Stimulated activated CD4-positive, alpha-beta T cell treated with anti-CD3 and anti-CD28 coated beads, Interleukin-1b, Interleukin-23, amount 100 ng/mL, for 4 hours (primary cell): ENCODE measurements around the gene LAMTOR2.
"Not testable (repeated sequence)": the region's sequence is repeated elsewhere in the genome, so short reads cannot be mapped to it uniquely, and the experiment has no call there.

Experiments used
- DNase-seq, 2 donors: peaks; one replicate each; pipeline ENCODE4 v3.0.0-alpha.2; 2020; ENCODE audit warnings: low read depth in 2 of 2

The LAMTOR2 gene

DNA sequence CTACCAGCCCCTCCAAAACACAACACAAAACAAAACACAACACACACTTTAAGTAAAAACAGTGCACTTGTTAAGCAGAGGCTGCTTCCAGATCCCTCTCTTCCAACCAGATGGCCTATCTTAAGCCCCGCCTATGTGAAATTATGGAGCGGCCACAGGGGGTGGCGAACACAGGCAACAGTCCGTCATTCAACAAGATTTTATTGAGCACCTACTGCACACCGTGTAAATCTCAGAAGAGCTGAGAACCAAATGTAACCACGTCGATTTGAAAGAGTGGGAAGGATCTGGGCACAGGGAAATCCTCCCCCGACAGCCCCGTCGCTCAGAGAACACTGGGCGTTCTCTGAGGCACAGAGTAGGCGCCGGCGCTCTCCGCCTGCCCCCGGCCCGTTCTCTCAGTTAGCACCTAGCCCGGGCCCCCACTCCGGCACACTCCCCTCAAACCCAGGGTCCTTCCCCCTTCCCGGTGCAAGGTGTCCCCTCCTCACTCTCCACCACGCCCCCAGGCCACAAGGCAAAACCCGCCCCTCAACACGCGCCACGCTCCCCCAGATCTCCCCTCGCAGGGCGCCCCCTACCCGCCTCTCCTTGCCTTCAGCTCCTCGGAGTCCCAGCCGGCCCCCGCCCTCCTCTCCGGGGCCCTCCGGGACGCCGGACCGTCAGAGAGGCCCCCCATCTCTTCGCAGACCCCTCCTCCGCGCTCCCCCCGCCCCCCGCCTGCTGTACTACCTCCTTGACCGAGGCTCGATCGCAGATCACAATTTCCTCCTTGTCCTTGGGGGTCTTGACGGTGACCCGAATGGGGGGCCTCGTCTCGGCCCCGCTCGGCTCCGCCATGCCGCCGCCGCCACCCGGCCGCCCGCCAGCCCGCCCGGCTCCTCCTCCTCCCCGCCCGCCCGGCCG lies 1.5 kb upstream of the LAMTOR2 start:
- DNase-seq: peak; percentile 61 to 62

DNA sequence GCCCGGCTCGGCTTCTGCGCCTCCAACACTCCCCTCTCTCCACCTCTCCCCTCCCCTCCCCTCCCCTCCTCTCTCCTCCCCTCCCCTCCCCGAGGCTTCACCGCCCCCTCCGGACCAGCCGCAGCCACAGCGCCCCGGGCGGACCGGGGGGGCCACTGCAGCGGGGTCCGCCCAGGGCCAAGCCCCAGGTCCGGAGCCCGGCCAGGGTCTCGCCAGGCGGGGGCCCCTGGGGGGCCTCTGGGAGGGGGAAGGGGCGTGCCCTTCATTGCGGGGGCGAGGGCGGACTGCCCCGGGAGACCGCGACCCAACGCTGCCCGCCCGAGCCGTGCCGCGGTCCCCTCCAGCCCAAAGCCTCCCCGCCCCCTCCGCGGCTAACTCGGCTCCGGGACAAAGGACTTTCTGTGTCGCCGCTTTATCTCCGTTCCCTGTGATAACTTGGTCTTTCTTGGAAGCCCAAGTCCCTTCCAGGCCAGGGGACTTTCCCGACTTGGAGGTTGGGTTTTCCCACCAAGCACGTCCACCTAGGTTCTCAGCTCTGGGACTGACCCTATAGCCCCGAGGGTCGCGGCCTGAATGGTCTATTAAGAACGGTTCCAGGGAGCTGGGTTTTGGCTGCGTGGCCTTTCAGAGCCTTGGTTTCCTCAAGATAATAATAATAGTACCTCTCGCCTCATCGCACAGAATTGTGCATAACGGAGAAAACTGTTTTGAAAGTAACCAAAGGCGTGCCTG lies 648 bp upstream of the LAMTOR2 start, which contains the start of gene UBQLN4:
TSS of gene UBQLN4 (minus strand) at position 31 of the 732 bp plus-strand sequence. CDS start 97 bp downstream, outside the sequence.
- DNase-seq: peak; percentile 81 to 83

DNA sequence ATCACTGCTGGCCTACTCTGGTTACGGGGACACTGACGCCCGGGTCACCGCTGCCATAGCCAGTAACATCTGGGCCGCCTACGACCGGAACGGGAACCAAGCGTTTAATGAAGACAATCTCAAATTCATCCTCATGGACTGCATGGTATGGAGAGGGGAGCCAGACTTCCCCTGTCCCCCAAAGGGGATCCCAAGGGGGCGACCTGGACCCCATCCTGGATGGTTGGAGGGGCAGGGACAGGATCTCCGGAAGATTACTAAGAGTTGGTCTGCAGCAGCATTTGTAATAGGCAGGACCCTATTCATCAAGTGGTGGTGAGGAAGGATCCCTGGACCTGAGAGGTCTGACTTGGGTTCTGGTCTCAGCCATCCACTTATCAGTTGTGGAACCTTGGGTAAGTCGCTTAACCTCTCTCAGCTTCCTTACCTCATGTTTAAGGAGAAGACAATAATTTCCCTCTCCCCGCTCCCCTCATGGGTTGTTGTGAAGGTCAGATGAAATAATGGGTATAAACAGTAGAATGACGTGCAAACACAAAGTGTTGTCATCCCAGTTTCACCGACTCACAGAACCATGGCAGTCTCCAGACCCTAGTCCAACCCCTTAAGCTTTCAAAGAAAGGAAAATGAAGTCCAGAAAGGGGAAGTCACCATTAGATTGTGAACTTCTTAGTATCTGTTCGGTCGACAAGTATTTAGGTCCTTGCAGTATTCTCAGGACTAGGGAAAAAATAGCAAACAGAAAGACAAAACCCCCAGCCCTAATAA lies 883 bp downstream of the LAMTOR2 start:
- DNase-seq: no peak

DNA sequence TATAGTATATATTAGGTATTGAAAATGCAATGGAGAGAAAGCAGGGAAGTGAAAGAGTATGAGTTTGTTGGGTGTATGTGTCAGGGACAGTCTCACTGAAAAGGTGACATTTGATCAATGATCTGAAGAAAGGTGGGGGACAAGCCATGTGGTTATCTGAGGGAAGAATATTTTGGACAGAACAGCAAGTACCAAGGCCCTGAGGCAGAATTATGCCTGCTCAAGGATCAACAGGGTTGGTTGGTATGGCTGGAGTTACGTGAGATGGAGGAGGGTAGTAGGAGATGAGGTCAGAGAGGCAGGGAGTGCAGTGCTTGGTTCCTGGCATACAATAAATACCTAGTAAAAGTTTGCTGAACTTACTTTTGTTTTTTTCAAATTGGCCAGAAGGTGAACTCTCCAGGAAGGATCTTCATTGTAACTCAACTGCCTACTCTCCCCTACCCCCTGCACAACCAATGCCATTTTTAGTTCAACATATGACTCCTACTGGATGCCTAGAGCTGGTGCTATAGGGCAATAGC lies 1.8 kb downstream of the LAMTOR2 start:
- DNase-seq: no peak

DNA sequence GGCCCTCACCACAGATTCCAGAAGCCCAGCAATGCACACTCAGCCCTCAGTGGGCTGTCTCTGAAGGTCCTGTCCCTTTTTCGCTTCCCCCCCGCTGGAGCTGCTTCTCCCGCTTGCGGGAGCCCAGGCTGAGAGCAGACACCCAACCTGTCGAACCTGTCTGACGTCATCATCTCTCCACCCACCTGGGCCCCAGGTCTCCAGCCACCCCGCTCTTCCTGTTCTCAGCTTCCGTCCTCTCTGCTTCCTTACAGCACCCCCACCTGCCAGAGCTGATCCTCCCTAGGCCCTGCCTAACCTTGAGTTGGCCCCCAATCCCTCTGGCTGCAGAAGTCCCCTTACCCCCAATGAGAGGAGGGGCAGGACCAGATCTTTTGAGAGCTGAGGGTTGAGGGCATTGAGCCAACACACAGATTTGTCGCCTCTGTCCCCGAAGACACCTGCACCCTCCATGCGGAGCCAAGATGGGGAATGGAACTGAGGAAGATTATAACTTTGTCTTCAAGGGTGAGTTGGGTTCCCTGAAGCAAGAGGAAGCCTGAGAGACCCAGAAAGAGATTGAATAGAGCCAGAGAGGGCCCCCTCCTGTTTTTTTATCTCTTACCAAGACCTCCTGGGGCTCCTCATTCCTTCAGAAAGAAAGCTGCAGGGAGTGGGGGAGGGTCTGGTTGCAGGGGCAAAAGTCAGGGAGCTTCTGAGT lies 6.5 kb downstream of the LAMTOR2 start, which contains the start of gene RAB25:
TSS of gene RAB25 (plus strand) at position 224 of the 700 bp plus-strand sequence. CDS start at position 465, 241 bp downstream.
- no peak for DNase-seq

DNA sequence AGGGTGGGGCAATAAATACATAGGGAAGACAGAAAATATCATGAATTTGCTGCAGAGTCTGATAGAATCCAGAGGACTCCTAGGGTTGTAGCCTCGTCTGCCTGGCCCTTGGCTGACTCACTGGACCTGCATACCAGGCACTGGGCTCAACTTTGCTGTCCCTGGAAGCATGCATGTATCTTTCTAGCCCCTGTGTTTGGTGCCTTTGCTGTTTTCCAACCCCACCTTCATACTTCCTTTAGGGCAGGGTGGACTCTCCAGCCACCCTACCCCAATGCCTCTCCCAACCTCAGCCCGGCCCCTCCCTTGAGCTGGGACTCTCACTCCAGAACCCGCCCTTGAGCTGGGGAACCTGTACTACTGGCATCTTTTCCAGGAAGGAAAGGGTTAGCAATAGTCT lies 7.6 kb downstream of the LAMTOR2 start:
- no peak for DNase-seq

GRCh38 chr1:156063997-156064285 lies 9.4 kb downstream of the LAMTOR2 start:
- no peak for DNase-seq

DNA sequence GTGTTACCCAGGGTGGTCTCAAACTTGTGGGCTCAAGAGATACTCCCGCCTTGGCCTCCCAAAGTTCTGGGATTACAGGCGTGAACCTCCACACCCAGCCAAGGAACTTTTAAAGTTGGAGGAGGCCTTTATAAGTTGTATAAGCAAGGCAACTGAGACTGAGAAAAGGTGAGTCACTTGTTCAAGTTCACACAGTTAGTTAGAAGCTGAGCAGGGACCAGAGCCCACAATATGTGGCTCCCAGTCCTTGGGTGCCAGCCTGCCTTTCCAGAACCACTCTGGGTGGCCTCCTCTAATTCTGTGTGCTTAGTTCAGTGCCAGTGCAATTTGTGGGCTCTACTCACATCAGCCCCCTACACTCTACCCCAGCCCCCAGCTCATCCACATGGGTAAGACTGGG lies 10.0 kb downstream of the LAMTOR2 start:
- DNase-seq: no peak

DNA sequence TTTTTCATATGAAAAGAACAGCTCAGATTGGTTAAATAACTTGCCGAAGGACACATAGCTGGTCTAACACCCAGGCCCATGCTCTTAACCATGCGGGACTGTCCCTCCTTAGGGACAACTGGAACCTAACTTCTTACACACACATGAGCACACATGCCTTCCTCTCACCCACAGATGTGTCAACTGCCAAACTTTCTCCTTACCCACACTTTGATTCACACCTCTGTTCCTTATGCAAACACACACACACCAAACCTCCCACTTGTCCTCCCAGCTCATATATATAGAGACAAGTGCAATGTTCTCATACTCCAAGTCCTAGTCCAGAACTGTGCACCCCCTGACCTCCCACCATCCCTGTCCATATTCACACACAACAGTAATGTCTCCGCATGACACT lies 10.6 kb downstream of the LAMTOR2 start:
- DNase-seq: no peak

- DNase-seq: no peak
Measured at GRCh38 chr1:156065871-156066270, 11.3 kb downstream of the LAMTOR2 start.

DNA sequence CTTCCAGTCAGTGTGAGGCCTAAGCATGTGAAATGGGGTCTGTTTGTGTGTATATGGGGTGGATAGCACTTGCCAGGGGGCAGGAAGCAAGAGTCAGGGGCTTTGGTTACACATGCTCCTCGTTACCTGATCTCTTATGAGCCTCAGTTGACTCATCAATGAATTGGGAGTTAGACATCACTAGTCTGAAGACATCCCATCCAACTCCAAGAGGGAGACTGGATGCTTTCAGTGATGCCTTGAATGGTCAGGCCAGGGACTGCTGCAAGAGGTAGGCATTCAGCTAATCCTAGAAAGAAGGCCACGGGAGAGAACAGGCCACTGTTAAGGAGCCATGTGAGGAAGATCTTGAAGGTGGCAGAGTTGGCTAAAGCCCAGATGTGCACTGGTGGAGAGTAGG lies 12.7 kb downstream of the LAMTOR2 start:
- DNase-seq: no peak

DNA sequence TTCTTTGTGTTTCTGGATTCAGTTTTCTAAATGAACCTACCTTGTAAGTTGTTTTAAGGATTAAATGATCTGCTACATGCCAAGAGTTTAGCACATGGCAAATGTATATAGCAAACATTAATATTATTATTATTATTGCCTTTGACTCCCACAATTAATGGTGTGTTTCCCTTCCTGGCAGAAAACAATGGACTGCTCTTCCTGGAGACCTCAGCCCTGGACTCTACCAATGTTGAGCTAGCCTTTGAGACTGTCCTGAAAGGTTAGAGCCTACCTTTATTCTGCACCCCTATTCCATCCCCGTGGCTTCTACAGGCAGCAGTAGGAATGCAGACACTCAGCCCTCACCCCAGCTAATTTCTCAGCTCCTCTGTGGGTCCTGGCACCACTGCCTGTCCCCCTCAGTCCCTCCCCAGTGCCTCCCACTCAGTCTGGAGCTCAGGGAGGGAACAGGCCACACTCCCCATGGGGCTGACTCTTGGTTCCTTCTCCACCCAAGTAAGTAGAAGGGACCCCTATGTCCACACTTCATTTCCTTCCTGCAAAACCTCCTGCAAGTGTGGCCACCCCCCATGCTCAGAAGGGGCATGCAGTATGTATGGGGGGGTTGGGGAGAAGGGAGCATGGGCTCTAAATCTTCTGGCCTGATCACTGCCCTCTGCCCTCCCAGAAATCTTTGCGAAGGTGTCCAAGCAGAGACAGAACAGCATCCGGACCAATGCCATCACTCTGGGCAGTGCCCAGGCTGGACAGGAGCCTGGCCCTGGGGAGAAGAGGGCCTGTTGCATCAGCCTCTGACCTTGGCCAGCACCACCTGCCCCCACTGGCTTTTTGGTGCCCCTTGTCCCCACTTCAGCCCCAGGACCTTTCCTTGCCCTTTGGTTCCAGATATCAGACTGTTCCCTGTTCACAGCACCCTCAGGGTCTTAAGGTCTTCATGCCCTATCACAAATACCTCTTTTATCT lies 15.2 kb downstream of the LAMTOR2 start:
- no peak for DNase-seq

DNA sequence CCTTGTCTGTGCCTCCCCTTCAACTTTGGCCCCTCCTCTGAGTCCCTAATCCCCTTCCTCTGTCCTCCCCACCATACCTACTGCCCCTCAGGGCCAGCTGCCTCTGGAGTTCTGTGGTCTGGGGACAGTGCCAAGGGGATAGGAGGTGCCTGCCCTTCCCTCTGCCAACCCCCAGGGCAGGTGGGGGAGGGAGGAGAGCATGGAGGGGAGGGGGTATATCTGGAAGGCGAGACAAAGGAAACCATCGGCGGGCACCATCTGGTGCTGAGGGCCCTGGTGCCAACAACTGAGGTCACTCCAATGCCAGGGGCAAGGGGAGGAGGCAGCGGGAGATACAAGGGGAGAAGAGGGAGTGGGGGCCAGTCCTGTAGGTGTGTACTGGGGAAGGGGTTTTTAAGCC lies 16.0 kb downstream of the LAMTOR2 start:
- DNase-seq: no peak

- not testable (repeated sequence) for DNase-seq
Measured at GRCh38 chr1:156071332-156071816, 16.8 kb downstream of the LAMTOR2 start.

- DNase-seq: no peak
Measured at GRCh38 chr1:156072251-156072650, 17.7 kb downstream of the LAMTOR2 start.

GRCh38 chr1:156073110-156073687 lies 18.6 kb downstream of the LAMTOR2 start:
- no peak for DNase-seq

DNA sequence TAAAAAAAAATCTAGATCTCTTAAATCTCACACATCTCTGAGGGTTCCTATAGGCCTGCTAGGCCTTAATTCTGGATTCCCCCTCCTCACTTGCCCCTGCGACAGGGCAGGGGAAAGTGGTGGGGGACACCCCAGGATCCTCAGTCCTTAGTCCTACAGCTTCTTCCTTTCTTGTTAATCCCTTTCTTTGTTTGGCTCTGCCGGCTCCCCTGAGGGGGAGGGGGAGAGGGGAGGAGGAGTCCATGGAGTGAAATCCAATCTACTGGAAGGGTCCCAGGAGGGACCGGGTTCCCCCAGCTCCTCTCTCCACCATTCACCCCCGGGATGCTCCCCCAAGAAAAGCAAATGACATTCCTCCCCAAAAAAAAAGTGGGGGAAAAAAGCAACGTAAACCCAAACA lies 19.2 kb downstream of the LAMTOR2 start:
- no peak for DNase-seq

DNA sequence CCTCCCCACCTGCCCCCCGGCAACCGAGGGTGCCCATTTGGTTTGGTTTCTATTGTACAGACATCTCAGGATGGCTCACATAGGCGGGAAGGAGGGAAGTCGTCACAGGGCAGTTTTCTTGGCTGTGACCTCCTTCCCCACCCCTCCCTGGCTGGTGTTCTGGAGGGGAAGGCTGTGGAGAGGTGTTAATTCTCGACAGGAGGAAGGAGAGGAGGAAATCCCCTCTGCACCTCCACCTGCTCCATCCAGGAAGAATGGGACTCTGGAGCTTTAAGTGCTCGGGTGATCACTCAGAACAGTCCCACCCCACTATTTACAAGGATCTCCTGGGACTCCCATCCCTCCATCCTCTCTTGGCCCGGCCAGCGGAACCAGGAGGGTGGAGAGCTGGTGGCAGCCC lies 20.1 kb downstream of the LAMTOR2 start:
- no peak for DNase-seq

- DNase-seq: no peak
Measured at GRCh38 chr1:156075162-156075561, 20.6 kb downstream of the LAMTOR2 start.

DNA sequence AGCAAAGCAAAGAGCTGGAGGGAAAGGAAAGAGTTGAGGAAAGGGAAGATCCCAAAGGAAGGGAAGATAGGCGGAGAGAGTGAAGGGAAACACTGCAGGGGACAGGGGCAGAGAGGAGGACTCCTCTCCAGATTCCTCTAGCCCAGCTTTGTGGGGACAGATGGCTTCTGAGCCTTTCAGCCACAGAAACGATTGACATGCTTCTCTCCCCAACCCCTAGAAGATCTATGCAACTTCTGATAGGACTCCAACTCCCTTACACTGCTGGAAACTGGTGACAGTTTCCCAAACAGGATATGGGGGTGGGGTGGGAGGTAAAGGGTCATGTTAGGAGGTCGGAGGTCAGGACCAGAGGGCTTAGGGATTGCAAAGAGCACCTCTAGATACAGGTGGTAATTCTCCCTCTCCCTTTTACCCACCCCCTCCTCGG lies 21.2 kb downstream of the LAMTOR2 start:
- DNase-seq: no peak
